GM10266 (cell line): ENCODE data around the gene MED13L.

ENCODE experiments used
- DNase-seq: peaks from one replicate; pipeline ENCODE4 v3.0.0; 2012; ENCODE audit errors: extremely low spot score
- CTCF ChIP-seq: IDR thresholded peaks from 2 replicates; pipeline ENCODE4 v1.5.1; 2012; ENCODE audit warnings: mild to moderate bottlenecking, low read depth; ENCODE audit not compliant: control insufficient read depth, insufficient read depth; ENCODE audit errors: missing control alignments

MED13L gene

GRCh38 chr12:116050275-116050674 is 227.2 kb downstream of the MED13L start:
- TF ChIP-seq CTCF, result no peak

GRCh38 chr12:116048879-116049278 is 228.6 kb downstream of the MED13L start:
- TF ChIP-seq CTCF, result no peak
- DNase-seq, result peak; percentile 25

More at GRCh38 chr12:116050275-116050674, 227.2 kb downstream of the MED13L start:
- DNase-seq, result peak; percentile 12

GRCh38 chr12:116046039-116046438 is 231.5 kb downstream of the MED13L start:
- TF ChIP-seq CTCF, result no peak
- DNase-seq, result no peak

GRCh38 chr12:116045150-116045549 is 232.3 kb downstream of the MED13L start:
- no peak for DNase-seq
- TF ChIP-seq CTCF, result no peak

GRCh38 chr12:116043659-116044535 is 233.6 kb downstream of the MED13L start:
- TF ChIP-seq CTCF, result no peak
- no peak for DNase-seq

- no peak for TF ChIP-seq CTCF
- DNase-seq, result no peak
These were observed 237.1 kb downstream of the MED13L start for GRCh38 chr12:116040402-116040801.

GRCh38 chr12:116039081-116039480 is 238.4 kb downstream of the MED13L start:
- TF ChIP-seq CTCF, result no peak
- DNase-seq, result no peak
